ENCODE data around the gene SLC38A7. TPM values are rescaled to one million over a fixed set of nuclear protein-coding genes. Genes with fewer than 3 reads are reported as not detected.

Gene SLC38A7
- total RNA-seq, 2 experiments from 2014 or later: 5.1 to 6.0 TPM

GRCh38 chr16:58730724-58731370, 46.3 kb upstream of the SLC38A7 start:
- H3K9me3 Mint-ChIP-seq: no peaks in the 10 kb centered on the region
- H3K4me3 Mint-ChIP-seq: no peak overlapping the region
- peaks cover 48% of the 10 kb centered on the region for H3K4me1 Mint-ChIP-seq (ENCODE audit: low read depth)
- ATAC-seq (no peak), DNase-seq (no peak)
- peaks cover 31% of the 10 kb centered on the region for H3K36me3 Mint-ChIP-seq (ENCODE audit: low read depth)
- TF ChIP-seq CTCF (IDR thresholded peaks at IDR 0.05): no peak
- ChIA-PET CTCF (interaction anchor here (0.8 to 4.4 kb wide), 5 partner anchors 12 to 92 kb away, joined by 3 to 32 read pairs (median 4); no protein-coding TSS in a partner anchor), POLR2A (interaction anchor here (1.1 kb wide), 2 partner anchors 22 to 52 kb away, joined by 3 read pairs; no protein-coding TSS in a partner anchor)
- no peaks in the 10 kb centered on the region for H3K27me3 Mint-ChIP-seq
- intact Hi-C loops (cut with micrococcal nuclease): loop anchor here (5.0 kb wide), 1 partner anchor 214 kb away; the partner anchor contains the start of gene SETD6
- H3K27ac Mint-ChIP-seq: no peak overlapping the region

- Mint-ChIP-seq H3K27ac (no peak overlapping the region), H3K36me3 (ENCODE audit: low read depth) (peaks cover 32% of the 10 kb centered on the region), H3K4me3 (no peak overlapping the region), H3K4me1 (ENCODE audit: low read depth) (peaks cover 38% of the 10 kb centered on the region), H3K9me3 (no peaks in the 10 kb centered on the region), H3K27me3 (no peaks in the 10 kb centered on the region)
- ChIA-PET POLR2A (no interaction called here), CTCF (interaction anchor here (1.5 kb wide), 1 partner anchor 28 kb away, joined by 3 read pairs; no protein-coding TSS in a partner anchor)
- DNase-seq (no peak), ATAC-seq (no peak)
- intact Hi-C loops (cut with micrococcal nuclease): no loop called here
- TF ChIP-seq CTCF (IDR thresholded peaks at IDR 0.05): no peak
These were observed 43.4 kb upstream of the SLC38A7 start for GRCh38 chr16:58727796-58728568.

GRCh38 chr16:58727028-58727781, 42.6 kb upstream of the SLC38A7 start:
- Mint-ChIP-seq H3K4me1 (ENCODE audit: low read depth) (peaks cover 32% of the 10 kb centered on the region), H3K27ac (no peak overlapping the region), H3K27me3 (no peaks in the 10 kb centered on the region), H3K9me3 (no peaks in the 10 kb centered on the region), H3K36me3 (ENCODE audit: low read depth) (peaks cover 27% of the 10 kb centered on the region), H3K4me3 (no peak overlapping the region)
- TF ChIP-seq CTCF (IDR thresholded peaks at IDR 0.05): no peak
- ChIA-PET CTCF (interaction anchor here (4.2 kb wide), 1 partner anchor 29 kb away, joined by 19 read pairs; no protein-coding TSS in a partner anchor), POLR2A (interaction anchor here (0.6 to 0.7 kb wide), 2 partner anchors 43 to 297 kb away, joined by 3 read pairs; partner anchors contain the start of gene SLC38A7)
- ATAC-seq: no peak
- no peak for DNase-seq
- intact Hi-C loops (cut with micrococcal nuclease): no loop called here

GRCh38 chr16:58723109-58723508, 38.5 kb upstream of the SLC38A7 start:
- peaks cover 5% of the 10 kb centered on the region for H3K4me1 Mint-ChIP-seq (ENCODE audit: low read depth)
- ATAC-seq: no peak
- H3K4me3 Mint-ChIP-seq: no peak overlapping the region
- ChIA-PET CTCF (interaction anchor here (1.3 to 4.2 kb wide), 2 partner anchors 11 to 33 kb away, joined by 3 to 19 read pairs; no protein-coding TSS in a partner anchor), POLR2A (interaction anchor here (0.7 kb wide), 1 partner anchor 42 kb away, joined by 3 read pairs; no protein-coding TSS in a partner anchor)
- DNase-seq: no peak
- TF ChIP-seq CTCF (IDR thresholded peaks at IDR 0.05): no peak
- intact Hi-C loops (cut with micrococcal nuclease): no loop called here
- no peak overlapping the region for H3K27ac Mint-ChIP-seq
- H3K36me3 Mint-ChIP-seq (ENCODE audit: low read depth): peaks cover 28% of the 10 kb centered on the region
- H3K27me3 Mint-ChIP-seq: no peaks in the 10 kb centered on the region
- no peaks in the 10 kb centered on the region for H3K9me3 Mint-ChIP-seq
